ENCODE results near the gene PPP1R7.

PPP1R7 gene

GRCh38 chr2:241182126-241182525 is 31.9 kb downstream of the PPP1R7 start:
- no peaks in the 10 kb centered on the region for H3K79me2 ChIP-seq (ENCODE audit: insufficient read depth, low read depth)
- H3K4me3 ChIP-seq (IDR thresholded peaks at IDR 0.05; ENCODE audit: insufficient read depth, low read depth, low read length): no peak overlapping the region
- no peaks in the 10 kb centered on the region for H3K4me1 ChIP-seq (ENCODE audit: low read depth, poor library complexity, severe bottlenecking)
- no peaks in the 10 kb centered on the region for H3K36me3 ChIP-seq (ENCODE audit: insufficient read depth)
- no peak for TF ChIP-seq CTCF (conservative IDR thresholded peaks at IDR 0.05; ENCODE audit: low read depth, low read length)
- no peak overlapping the region for H2AFZ ChIP-seq (ENCODE audit: low read depth)
- no peak overlapping the region for H3K4me2 ChIP-seq
- H4K20me1 ChIP-seq (ENCODE audit: insufficient read depth): no peaks in the 10 kb centered on the region
- H3K27me3 ChIP-seq (ENCODE audit: insufficient read depth, low read depth): no peaks in the 10 kb centered on the region
- H3K27ac ChIP-seq: no peak overlapping the region
- H3K9ac ChIP-seq: no peak overlapping the region

DNA sequence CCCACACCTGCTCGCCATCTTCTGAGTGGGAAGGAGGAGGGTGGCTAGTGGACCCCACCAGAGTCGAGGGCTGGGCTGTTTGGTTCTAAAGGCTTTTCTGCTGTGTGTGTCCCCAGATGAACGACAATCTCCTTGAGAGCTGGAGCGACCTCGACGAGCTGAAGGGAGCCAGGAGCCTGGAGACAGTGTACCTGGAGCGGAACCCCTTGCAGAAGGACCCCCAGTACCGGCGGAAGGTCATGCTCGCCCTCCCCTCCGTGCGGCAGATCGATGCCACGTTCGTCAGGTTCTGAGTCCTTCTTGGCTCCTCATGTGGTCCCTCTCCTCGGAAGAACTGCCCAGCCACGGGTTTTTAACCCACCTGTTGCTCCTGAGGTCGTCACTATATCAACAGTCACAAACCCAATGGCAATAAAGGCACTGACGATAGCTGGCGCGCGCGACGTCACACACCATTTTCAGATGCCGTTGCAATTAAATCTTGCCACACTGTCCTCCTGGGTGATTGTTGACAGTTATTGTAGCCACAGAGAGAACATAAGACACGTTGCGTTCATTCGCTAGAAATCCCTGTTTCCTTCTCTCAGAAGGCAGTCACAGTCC is 32.4 kb downstream of the PPP1R7 start:
- H3K27me3 ChIP-seq (ENCODE audit: insufficient read depth, low read depth): no peaks in the 10 kb centered on the region
- no peaks in the 10 kb centered on the region for H3K4me1 ChIP-seq (ENCODE audit: low read depth, poor library complexity, severe bottlenecking)
- no peak overlapping the region for H3K4me3 ChIP-seq (IDR thresholded peaks at IDR 0.05; ENCODE audit: insufficient read depth, low read depth, low read length)
- no peak overlapping the region for H3K4me2 ChIP-seq
- H4K20me1 ChIP-seq (ENCODE audit: insufficient read depth): no peaks in the 10 kb centered on the region
- H3K27ac ChIP-seq: no peak overlapping the region
- TF ChIP-seq CTCF (conservative IDR thresholded peaks at IDR 0.05; ENCODE audit: low read depth, low read length): no peak
- no peak overlapping the region for H3K9ac ChIP-seq
- H3K79me2 ChIP-seq (ENCODE audit: insufficient read depth, low read depth): no peaks in the 10 kb centered on the region
- H2AFZ ChIP-seq (ENCODE audit: low read depth): no peak overlapping the region
- H3K36me3 ChIP-seq (ENCODE audit: insufficient read depth): no peaks in the 10 kb centered on the region

DNA sequence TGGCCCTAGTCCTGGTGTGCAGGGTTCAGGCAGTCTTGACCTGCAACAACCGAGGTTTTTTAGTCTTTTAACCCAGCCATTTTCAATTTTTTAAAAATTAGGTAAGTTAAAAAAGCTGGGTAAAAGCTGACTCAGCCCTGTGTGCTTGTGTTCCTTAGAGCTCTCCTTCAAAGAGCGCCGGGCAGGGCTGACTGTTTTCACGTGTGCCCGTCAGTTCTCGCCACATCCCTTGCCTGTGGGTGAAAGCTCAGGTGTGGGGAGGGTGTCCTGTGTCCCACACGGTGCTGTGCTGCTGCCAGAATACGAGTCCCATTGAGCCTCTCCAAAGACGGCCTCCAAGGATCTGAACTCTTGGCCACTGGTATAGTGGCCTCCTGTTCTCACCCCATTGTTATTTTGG is 33.0 kb downstream of the PPP1R7 start:
- Histone ChIP-seq H3K4me3 (IDR thresholded peaks at IDR 0.05; ENCODE audit: insufficient read depth, low read depth, low read length) (no peak overlapping the region), H3K36me3 (ENCODE audit: insufficient read depth) (no peaks in the 10 kb centered on the region), H3K4me1 (ENCODE audit: low read depth, poor library complexity, severe bottlenecking) (no peaks in the 10 kb centered on the region), H3K9ac (no peak overlapping the region), H3K79me2 (ENCODE audit: insufficient read depth, low read depth) (no peaks in the 10 kb centered on the region), H4K20me1 (ENCODE audit: insufficient read depth) (no peaks in the 10 kb centered on the region), H3K27me3 (ENCODE audit: insufficient read depth, low read depth) (0 out of 2 replicates have a peak, but pooled peaks cover 3% of the 10 kb centered on the region), H3K27ac (no peak overlapping the region), H2AFZ (ENCODE audit: low read depth) (no peak overlapping the region), H3K4me2 (no peak overlapping the region)
- TF ChIP-seq CTCF (conservative IDR thresholded peaks at IDR 0.05; ENCODE audit: low read depth, low read length): no peak

DNA sequence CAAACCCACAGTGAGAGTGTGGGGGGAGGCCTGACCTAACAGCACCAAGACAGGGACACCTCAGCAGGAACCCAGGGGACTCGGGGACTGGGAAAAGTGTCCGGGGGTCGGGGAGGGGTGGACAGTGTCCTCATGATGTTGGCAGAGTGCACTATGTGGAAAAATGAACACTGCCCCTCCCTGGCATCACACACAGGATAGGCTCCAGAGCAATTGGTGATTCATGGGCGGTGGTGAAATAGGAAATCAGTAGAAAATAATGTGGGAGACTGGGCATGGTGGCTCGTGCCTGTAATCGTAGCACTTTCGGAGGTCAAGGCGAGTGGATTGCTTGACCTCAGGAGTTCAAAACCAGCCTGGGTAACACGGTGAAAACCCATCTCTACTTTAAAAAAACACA is 34.6 kb downstream of the PPP1R7 start:
- Histone ChIP-seq H3K4me1 (ENCODE audit: low read depth, poor library complexity, severe bottlenecking) (no peaks in the 10 kb centered on the region), H2AFZ (ENCODE audit: low read depth) (no peak overlapping the region), H3K9ac (no peak overlapping the region), H3K27ac (no peak overlapping the region), H3K36me3 (ENCODE audit: insufficient read depth) (no peaks in the 10 kb centered on the region), H4K20me1 (ENCODE audit: insufficient read depth) (no peaks in the 10 kb centered on the region), H3K4me3 (IDR thresholded peaks at IDR 0.05; ENCODE audit: insufficient read depth, low read depth, low read length) (no peak overlapping the region), H3K79me2 (ENCODE audit: insufficient read depth, low read depth) (no peaks in the 10 kb centered on the region), H3K27me3 (ENCODE audit: insufficient read depth, low read depth) (0 out of 2 replicates have a peak, but pooled peaks cover 4% of the 10 kb centered on the region), H3K4me2 (no peak overlapping the region)
- no peak for TF ChIP-seq CTCF (conservative IDR thresholded peaks at IDR 0.05; ENCODE audit: low read depth, low read length)
